NCI-H524 treated with DMSO at 0.1 percent for 48 hours (cell line): ENCODE measurements around the gene MRPS33.
A peak's percentile ranks its signal among the peaks of the same experiment; 100 is the strongest.
"Not testable (repeated sequence)": the region's sequence is repeated elsewhere in the genome, so short reads cannot be mapped to it uniquely, and the experiment has no call there.

Experiments used
- DNase-seq: peaks from one replicate; lab custom pipeline; 2025; lab: John Stamatoyannopoulos, UW

The MRPS33 gene

DNA sequence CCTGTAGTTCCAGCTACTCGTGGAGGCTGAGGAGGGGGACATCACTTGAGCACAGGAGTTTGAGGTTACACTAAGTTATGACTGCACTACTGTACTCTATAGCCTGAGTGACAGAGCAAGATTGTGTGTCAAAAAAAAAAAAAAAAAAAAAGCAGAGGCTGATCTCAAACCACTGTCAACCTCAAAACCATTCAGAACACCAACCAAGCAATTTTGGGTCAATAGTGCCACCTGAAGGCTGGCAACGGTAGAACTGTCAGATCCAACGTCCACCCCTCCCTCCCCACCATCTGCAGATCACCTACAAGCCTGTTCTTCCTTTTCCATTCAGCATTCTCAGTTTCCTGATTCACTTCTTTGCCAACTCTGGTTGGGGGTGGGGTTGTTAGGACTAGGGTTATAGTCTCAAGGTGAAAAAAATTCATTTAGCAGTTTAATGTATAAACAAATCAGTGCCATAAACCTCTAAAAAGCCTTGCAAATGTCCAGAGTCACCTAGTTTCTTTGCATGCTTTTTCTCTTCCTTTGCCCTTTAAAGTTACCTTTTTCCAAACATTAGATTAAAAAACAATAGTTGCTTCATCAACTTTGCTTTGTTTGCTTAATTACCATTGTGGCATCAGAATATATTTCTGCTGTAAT, 2.6 kb downstream of the MRPS33 start:
- no peak for DNase-seq

DNA sequence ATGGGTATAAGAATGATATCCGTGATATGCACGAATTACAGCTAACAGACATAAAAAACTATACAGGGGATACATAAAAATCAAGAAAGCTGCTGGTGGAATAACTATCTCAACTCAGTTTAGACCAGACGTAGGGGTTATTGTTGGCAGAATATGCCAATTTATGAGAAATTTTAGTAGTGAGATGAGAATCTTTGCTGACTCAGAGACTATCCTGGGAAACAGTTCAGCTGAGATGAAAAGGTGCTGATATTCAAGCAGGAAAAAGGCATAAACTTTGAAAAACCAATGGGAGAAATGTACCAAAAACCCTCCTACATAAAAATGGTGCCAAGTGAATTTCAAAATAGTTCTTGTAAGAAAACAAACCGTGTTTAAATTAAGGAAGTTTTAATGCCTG, 3.3 kb downstream of the MRPS33 start:
- DNase-seq, result no peak

- DNase-seq, result no peak
These were observed 11.3 kb downstream of the MRPS33 start for GRCh38 chr7:141003172-141004065.

DNA sequence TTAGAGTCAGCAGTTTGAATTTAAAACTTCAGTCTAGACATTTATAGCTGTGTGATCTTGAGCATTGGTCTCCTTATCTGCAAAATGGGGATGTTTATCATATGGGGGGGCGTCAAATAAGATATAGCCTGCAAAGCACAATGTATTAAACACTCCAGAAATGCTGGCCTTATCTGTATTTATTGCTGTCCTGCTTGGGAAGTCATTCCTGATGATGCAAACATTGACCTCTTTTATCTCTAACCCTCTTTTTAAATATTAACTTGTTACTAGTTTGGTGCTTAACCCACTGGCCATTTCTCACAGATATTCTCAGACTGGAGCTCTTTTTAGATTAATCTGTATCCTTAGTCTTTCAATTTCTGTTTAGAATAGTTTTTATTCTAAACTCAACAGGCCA, 13.2 kb downstream of the MRPS33 start:
- DNase-seq, result no peak

DNA sequence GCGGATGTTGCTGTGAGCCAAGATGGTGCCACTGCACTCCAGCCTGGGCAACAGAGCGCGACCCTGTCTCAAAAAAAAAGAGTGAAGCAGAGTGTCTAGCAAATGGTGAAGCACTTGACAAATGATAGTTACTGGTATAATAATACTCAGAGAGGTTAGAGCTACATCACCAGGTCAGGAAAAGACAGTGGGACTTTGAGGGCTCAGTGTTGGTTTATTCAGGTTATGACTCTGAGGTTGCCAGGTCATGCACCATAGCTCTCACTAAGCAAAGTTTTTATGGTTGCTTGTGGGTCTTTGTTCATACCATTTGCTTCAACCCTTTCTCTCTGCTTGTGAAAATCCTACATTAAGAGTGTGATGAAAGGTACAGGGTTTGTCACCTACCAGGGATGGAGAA, 13.6 kb downstream of the MRPS33 start:
- no peak for DNase-seq

DNA sequence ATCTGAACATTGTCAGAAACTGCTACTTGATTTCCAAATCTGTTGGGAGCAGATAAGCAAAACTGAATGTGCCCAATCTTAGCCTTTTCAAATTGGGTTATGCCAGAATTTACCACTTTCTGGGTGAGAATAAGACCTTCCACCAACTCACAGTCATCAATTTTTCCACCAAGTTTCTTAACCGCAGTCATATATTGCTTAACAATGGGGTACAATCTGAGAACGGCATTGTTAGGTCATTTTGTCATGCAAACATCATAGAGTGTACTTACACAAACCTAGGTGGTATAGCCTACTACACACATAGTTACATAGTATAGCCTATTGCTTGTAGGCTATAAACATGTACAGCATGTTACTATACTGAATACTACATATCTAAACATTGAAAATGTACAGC, 16.0 kb downstream of the MRPS33 start:
- DNase-seq, result no peak

DNA sequence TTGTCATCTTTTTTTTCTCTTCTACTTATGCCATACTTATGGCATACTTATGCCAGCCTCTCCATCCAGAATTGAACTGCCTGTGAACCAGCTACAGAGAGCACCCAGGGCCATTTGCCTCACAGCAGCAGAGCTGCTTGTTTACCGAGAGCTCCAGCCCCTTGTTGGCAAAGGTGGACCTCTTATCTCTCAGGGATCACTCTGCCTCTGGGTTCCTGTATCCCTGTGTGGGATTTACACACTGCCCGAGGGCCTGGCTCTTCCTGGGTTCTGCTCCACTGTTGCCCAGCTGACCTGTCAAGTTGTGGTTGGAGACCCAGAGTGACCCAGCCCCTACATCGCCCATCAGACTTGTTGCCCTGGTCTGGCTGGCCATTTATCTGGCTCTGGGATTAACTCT, 22.3 kb downstream of the MRPS33 start:
- DNase-seq, result no peak

- no peak for DNase-seq
These were observed 24.4 kb downstream of the MRPS33 start for GRCh38 chr7:140990193-140990962.

- DNase-seq, result no peak
These were observed 25.7 kb downstream of the MRPS33 start for GRCh38 chr7:140989068-140989467.

DNA sequence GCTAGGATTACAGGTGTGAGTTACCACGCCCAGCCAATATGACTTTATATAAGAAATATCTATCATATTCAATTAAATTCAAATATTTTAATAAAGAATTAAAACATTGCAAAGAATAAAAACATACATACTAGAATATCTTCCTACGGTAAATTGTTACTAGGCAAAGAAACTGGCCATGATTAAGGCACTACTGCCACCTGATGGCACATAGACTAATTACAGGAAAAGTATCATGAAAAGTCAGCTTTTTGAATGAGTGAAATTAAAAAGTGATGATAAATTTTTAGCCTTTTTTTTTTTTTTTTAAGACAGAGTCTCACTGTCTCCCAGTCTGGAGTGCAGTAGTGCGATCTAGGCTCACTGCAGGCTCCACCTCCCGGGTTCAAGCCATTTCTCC, 30.9 kb downstream of the MRPS33 start:
- DNase-seq, result no peak

DNA sequence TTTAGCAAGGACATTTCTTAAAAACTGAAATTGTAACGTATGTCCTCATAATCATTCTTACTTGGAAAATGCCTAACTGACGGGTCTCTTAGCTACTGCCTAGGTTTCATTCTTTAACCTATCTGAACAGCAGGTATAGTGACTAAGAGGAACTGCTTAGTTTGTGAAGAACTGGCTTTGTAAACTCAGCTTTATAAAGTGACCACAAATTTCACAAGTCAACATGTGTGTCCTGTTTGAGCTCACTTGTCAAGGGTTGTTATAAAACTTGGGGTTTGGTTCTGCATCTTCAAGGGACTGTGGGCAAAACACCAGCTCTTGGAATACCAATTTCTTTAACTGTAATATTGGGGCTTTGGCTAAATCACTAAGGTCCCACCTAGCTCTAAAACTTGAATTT, 32.2 kb downstream of the MRPS33 start:
- no peak for DNase-seq

GRCh38 chr7:140981951-140982350, 32.8 kb downstream of the MRPS33 start:
- no peak for DNase-seq

- no peak for DNase-seq
These were observed 37.0 kb downstream of the MRPS33 start for GRCh38 chr7:140977741-140978140.

GRCh38 chr7:140972876-140973829, 41.6 kb downstream of the MRPS33 start:
- DNase-seq, result peak; percentile 52

- no peak for DNase-seq
These were observed 42.4 kb downstream of the MRPS33 start for GRCh38 chr7:140972344-140972743.

DNA sequence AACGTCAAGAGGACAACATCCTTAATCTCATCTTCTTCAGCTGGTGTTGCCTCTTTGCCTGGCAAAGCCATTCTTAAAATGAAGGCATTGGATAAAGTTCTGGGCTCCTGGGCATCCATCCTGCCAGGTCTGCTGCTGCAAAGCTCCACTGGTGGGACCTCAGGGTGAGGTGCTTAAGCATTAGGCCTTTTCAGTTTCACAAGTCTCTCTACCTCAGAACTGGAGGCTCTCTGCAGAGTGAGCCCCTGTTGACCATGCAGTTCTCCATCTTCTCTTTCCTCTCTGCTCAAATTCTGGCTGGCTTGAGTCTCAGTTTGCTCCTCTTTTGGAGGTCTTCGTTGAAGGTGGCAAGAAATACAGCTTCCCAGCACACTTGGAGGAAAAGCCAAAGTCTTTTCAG, 47.3 kb downstream of the MRPS33 start:
- no peak for DNase-seq

DNA sequence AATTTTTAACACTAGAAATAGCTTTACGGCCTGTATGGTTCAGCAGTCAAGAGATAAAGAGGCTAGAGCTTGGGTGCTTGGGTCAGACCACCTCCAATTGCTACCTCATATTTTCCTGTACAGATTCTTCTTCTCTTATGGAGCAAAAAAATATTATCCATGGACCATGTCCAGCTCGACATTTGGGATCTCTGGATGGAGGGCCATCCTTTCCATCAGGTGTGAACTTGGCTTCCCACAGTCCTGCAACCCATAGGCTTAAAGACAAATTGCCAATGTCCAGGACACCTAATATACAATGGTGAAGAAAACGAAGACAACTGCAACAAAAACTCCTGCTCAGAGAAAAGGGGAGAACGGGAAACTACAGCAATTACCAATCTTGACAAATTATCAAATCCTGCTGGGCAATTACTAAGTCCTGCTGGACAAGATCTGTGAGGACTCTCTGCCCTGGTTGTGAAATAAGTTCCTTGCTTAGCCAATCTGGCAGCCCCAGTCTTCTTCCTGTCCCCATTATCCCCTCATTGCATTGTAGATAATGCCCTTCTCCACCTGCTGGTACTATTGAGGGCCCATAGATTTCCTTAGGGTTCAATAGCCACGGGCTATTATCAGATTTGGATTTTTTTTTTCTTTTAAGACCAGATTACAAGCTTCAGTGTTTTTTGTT, 48.1 kb downstream of the MRPS33 start:
- DNase-seq, result no peak

DNA sequence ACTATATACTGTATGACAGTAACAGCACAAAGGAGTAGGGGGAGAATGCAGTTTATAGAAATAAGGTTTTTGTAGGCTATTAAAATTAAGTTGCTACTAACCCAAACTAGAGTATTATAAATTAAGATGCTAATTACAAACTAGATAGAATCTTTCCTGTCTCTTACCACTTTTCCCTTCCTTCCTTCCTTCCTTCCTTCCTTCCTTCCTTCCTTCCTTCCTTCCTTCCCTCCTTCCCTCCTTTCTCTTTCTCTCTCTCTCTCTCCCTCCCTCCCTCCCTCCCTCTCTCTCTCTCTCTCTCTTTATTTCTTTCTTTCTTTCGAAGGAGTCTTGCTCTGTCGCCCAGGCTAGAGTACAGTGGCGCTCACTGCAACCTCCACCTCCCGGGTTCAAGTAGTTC, 53.6 kb downstream of the MRPS33 start:
- DNase-seq, result no peak

GRCh38 chr7:140956997-140957396, 57.8 kb downstream of the MRPS33 start:
- DNase-seq, result not testable (repeated sequence)
